HepG2 (cell line): ENCODE data around the gene GABRP. TPM values are rescaled to one million over a fixed set of nuclear protein-coding genes. Genes with fewer than 3 reads are reported as not detected.

ENCODE experiments used
- ATAC-seq: fragments of 200-7000 bp; cut with Tn5 transposase; 3 replicates; pipeline ENCODE4 v1.9.1; 2020; ENCODE audit warnings: mild to moderate bottlenecking, moderate library complexity
- BruUV-seq: library from RNA; stranded (reverse); fragments of 400-500 nt; replicated peaks from 2 replicates; lab custom pipeline; 2021; lab: Mats Ljungman, UMichigan
- CTCF ChIA-PET: fragments of 300-600 bp; formaldehyde crosslinking; extraction: SDS; loops from one replicate; lab custom pipeline; 2021; ENCODE audit warnings: low total read pairs, inconsistent platforms, low intra/inter-chr PET ratio; lab: Yijun Ruan, JAX
- POLR2A ChIA-PET: fragments of 350-600 bp; sonication (Branson Sonifier 250); formaldehyde crosslinking; loops from one replicate; lab custom pipeline; 2020; ENCODE audit warnings: antibody characterized with exemption, inconsistent platforms; lab: Yijun Ruan, JAX
- DNase-seq: peaks from one replicate; pipeline ENCODE4 v3.0.0-alpha.2; 2015; ENCODE audit warnings: low spot score
- FAIRE-seq: peaks from 3 replicates; lab custom pipeline; 2011; peaks lifted over from hg19 to GRCh38; lab: Jason Lieb, UNC
- H2AFZ ChIP-seq: one replicate; pipeline ENCODE4 v1.6.1; 2011; ENCODE audit warnings: low read length, inconsistent platforms
- H3K27ac ChIP-seq: fragments of 300-600 bp; 3 replicates; pipeline ENCODE4 v1.8.0; 2011; ENCODE audit warnings: mixed run types, mild to moderate bottlenecking, mixed read lengths, low read length, inconsistent platforms; ENCODE audit not compliant: insufficient read depth; ENCODE audit errors: extremely low read length
- H3K27me3 ChIP-seq, 2 experiments: fragments of 200-600 bp in 1 of 2; 2 replicates in 1 of 2; 3 replicates in 1 of 2; pipeline versions ENCODE4 v1.6.0 to v1.8.0; 2011; ENCODE audit warnings: low read length in 2 of 2, mild to moderate bottlenecking in 2 of 2, moderate library complexity in 2 of 2, inconsistent platforms in 1 of 2; ENCODE audit not compliant: insufficient read depth in 2 of 2, control insufficient read depth in 1 of 2
- H3K36me3 ChIP-seq, 2 experiments: fragments of 200-600 bp in 1 of 2; replicated peaks in 1 of 2; 2 replicates in 1 of 2; 3 replicates in 1 of 2; pipeline versions ENCODE4 v1.5.1 to v1.8.0; 2011; ENCODE audit warnings: low read length in 2 of 2, inconsistent platforms in 1 of 2; ENCODE audit not compliant: insufficient read depth in 2 of 2, control insufficient read depth in 1 of 2
- H3K4me1 ChIP-seq: 2 replicates; pipeline ENCODE4 v1.5.1; 2012; ENCODE audit warnings: low read length, inconsistent platforms; ENCODE audit not compliant: insufficient read depth
- H3K4me2 ChIP-seq: 2 replicates; pipeline ENCODE4 v1.6.0; 2011; ENCODE audit warnings: low read depth, low read length, inconsistent platforms
- H3K4me3 ChIP-seq, 3 experiments: fragments of 200-600 bp in 1 of 3; sonication (generic), shearing (Covaris generic) in 1 of 3; replicated peaks in 1 of 3; 2 replicates each; pipeline ENCODE4 v1.5.1; 2011 to 2016; ENCODE audit warnings: low read length in 3 of 3, inconsistent platforms in 2 of 3, low read depth in 2 of 3, mild to moderate bottlenecking in 2 of 3, control low read depth in 1 of 3, mixed read lengths in 1 of 3; ENCODE audit not compliant: insufficient read depth in 1 of 3
- H3K79me2 ChIP-seq: one replicate; pipeline ENCODE4 v1.6.1; 2011; ENCODE audit warnings: low read length, inconsistent platforms; ENCODE audit not compliant: insufficient read depth
- H3K9ac ChIP-seq: 2 replicates; pipeline ENCODE4 v1.6.0; 2011; ENCODE audit warnings: mild to moderate bottlenecking, low read depth, low read length, inconsistent platforms; ENCODE audit not compliant: insufficient read depth
- H3K9me3 ChIP-seq: 2 replicates; pipeline ENCODE4 v1.5.1; 2012; ENCODE audit warnings: mild to moderate bottlenecking, low read length
- H4K20me1 ChIP-seq: 2 replicates; pipeline ENCODE4 v1.6.0; 2011; ENCODE audit warnings: inconsistent platforms, mild to moderate bottlenecking, low read length, moderate library complexity; ENCODE audit not compliant: insufficient read depth
- ETV5 ChIP-seq: IDR thresholded peaks from 2 replicates; pipeline ENCODE4 v1.6.1; 2018; ENCODE audit warnings: missing biosample characterization, missing genetic modification reagents, inconsistent platforms, borderline replicate concordance
- KMT2B ChIP-seq: IDR thresholded peaks from 2 replicates; pipeline ENCODE4 v1.6.1; 2016; ENCODE audit warnings: missing genetic modification reagents, missing compliant biosample characterization
- MIXL1 ChIP-seq: IDR thresholded peaks from 2 replicates; pipeline ENCODE4 v1.6.1; 2016
- MYC ChIP-seq: sonication (generic); formaldehyde crosslinking; IDR thresholded peaks from 2 replicates; pipeline ENCODE4 v1.9.0; 2021; ENCODE audit warnings: missing genetic modification reagents, borderline replicate concordance
- RORA ChIP-seq: sonication (generic); formaldehyde crosslinking; IDR thresholded peaks from 2 replicates; pipeline ENCODE4 v1.5.0; 2020; ENCODE audit warnings: mild to moderate bottlenecking, missing genetic modification reagents, moderate library complexity
- SNAPC5 ChIP-seq: sonication (generic); formaldehyde crosslinking; IDR thresholded peaks from 2 replicates; pipeline ENCODE4 v1.8.1; 2023; ENCODE audit warnings: mild to moderate bottlenecking, missing genetic modification reagents, borderline replicate concordance
- YEATS2 ChIP-seq: sonication (generic); formaldehyde crosslinking; IDR thresholded peaks from 2 replicates; pipeline ENCODE4 v1.4.0; 2020; ENCODE audit warnings: missing genetic modification reagents, borderline replicate concordance
- ZHX2 ChIP-seq, 2 experiments: sonication (generic) in 1 of 2; formaldehyde crosslinking in 1 of 2; IDR thresholded peaks; 2 replicates each; pipeline versions ENCODE4 v1.6.1 to v1.9.0; 2014 to 2022; ENCODE audit warnings: antibody characterized with exemption in 1 of 2, borderline replicate concordance in 1 of 2, inconsistent platforms in 1 of 2, low read depth in 1 of 2, missing genetic modification reagents in 1 of 2
- ZNF280D ChIP-seq: sonication (generic); formaldehyde crosslinking; IDR thresholded peaks from 2 replicates; pipeline ENCODE4 v1.5.1; 2020; ENCODE audit warnings: mild to moderate bottlenecking, missing genetic modification reagents
- ZNF567 ChIP-seq: sonication (generic); formaldehyde crosslinking; IDR thresholded peaks from 2 replicates; pipeline ENCODE4 v1.8.1; 2023; ENCODE audit warnings: mild to moderate bottlenecking, missing genetic modification reagents, borderline replicate concordance
- ZNF775 ChIP-seq: sonication (generic); formaldehyde crosslinking; IDR thresholded peaks from 2 replicates; pipeline ENCODE4 v1.4.0; 2020; ENCODE audit warnings: missing genetic modification reagents, mild to moderate bottlenecking, moderate library complexity, borderline replicate concordance
- ZNF777 ChIP-seq: sonication (generic); formaldehyde crosslinking; IDR thresholded peaks from 2 replicates; pipeline ENCODE4 v1.4.0; 2020; ENCODE audit warnings: missing genetic modification reagents
- ZZZ3 ChIP-seq: sonication (generic); formaldehyde crosslinking; IDR thresholded peaks from 2 replicates; pipeline ENCODE4 v1.4.0; 2020; ENCODE audit warnings: missing genetic modification reagents, mild to moderate bottlenecking, borderline replicate concordance
- in situ Hi-C: cut with HindIII; loops from 2 replicates; pipeline ENCODE4 v1.10.0; 2017; ENCODE audit warnings: low pct_unique_long_range_greater_than_20kb; ENCODE audit not compliant: extremely low pct_ligation_motif_present
- intact Hi-C: fragments of 100-400 bp; cut with micrococcal nuclease; formaldehyde crosslinking; loops from one replicate; pipeline ENCODE4 v1.10.0; 2022; ENCODE audit not compliant: unreplicated experiment
- polyA plus RNA-seq, 8 experiments: library from polyadenylated mRNA; depleted of rRNA in 3 of 8; stranded (reverse) in 7 of 8; unstranded in 1 of 8; fragments of >200 nt; fragmentation: Illumina TruSeq in 4 of 8; extraction: Trizol in 4 of 8; gene quantifications; 2 replicates each; pipeline versions ENCODE4 v1.2.1 to v1.2.3, GENCODE V29; 2011 to 2016; ENCODE audit warnings: low read depth in 4 of 8, missing spikeins in 1 of 8, mixed read lengths in 1 of 8; ENCODE audit not compliant: insufficient read depth in 1 of 8
- total RNA-seq, 5 experiments: library from RNA; depleted of rRNA; stranded (reverse); fragments of >200 nt; fragmentation: Illumina TruSeq; extraction: Trizol; gene quantifications; 2 replicates each; pipeline ENCODE4 v1.2.3, GENCODE V29; 2016; ENCODE audit warnings: low read depth in 1 of 5

The GABRP gene
- total and polyA plus RNA-seq, 2 of the 13 experiments (the other 11 are each of a cell fraction or from before 2014, with no cell fraction given) = not detected

GRCh38 chr5:170860415-170860814, 76.9 kb downstream of the GABRP start:
- no peak overlapping the region for H3K27ac ChIP-seq
- ChIA-PET POLR2A (no interaction called here), CTCF (no interaction called here)
- no peak for TF ChIP-seq SNAPC5 (CRISPR knock-in tag)
- TF ChIP-seq MIXL1 (CRISPR knock-in tag) = no peak
- no peak for TF ChIP-seq KMT2B (CRISPR knock-in tag)
- TF ChIP-seq ZNF777 (CRISPR knock-in tag) = no peak
- no peak for TF ChIP-seq MYC
- no peak for TF ChIP-seq ZNF567 (CRISPR knock-in tag)
- no peak for TF ChIP-seq RORA (CRISPR knock-in tag)
- TF ChIP-seq ZNF775 = no peak
- TF ChIP-seq ZZZ3 (CRISPR knock-in tag) = no peak
- TF ChIP-seq ETV5 (CRISPR knock-in tag) = no peak
- TF ChIP-seq ZNF280D (CRISPR knock-in tag) = no peak
- no peak for TF ChIP-seq YEATS2
- TF ChIP-seq ZHX2 (IDR thresholded peaks at IDR 0.05; ENCODE audit: low read depth) = no peak
- TF ChIP-seq ZHX2 (CRISPR knock-in tag; IDR thresholded peaks at IDR 0.05; ENCODE audit: borderline replicate concordance) = no peak
- H3K9me3 ChIP-seq = peaks cover 22% of the 10 kb centered on the region
- no peaks in the 10 kb centered on the region for H3K27me3 ChIP-seq
- H3K9ac ChIP-seq = no peak overlapping the region
- H4K20me1 ChIP-seq = no peaks in the 10 kb centered on the region
- no peaks in the 10 kb centered on the region for H3K79me2 ChIP-seq
- H2AFZ ChIP-seq = no peak overlapping the region
- intact Hi-C loops = no loop called here
- no peaks in the 10 kb centered on the region for H3K4me1 ChIP-seq
- no peak for DNase-seq
- no peaks in the 10 kb centered on the region for H3K36me3 ChIP-seq
- in situ Hi-C loops = no loop called here
- no peak for ATAC-seq
- H3K4me3 ChIP-seq = no peak overlapping the region
- no peak overlapping the region for H3K4me2 ChIP-seq
- no peak for FAIRE-seq
- no TSS peak for BruUV-seq
